LNCAP (cell line): Measurements from ENCODE around the gene EBF3.

Experiments
- TF ChIP-seq, protein P1 (sequence below): fragments of 450-650 bp; IDR thresholded peaks from 2 replicates; pipeline ENCODE4 v1.5.1; 2017; ENCODE audit warnings: mild to moderate bottlenecking

The EBF3 gene

DNA sequence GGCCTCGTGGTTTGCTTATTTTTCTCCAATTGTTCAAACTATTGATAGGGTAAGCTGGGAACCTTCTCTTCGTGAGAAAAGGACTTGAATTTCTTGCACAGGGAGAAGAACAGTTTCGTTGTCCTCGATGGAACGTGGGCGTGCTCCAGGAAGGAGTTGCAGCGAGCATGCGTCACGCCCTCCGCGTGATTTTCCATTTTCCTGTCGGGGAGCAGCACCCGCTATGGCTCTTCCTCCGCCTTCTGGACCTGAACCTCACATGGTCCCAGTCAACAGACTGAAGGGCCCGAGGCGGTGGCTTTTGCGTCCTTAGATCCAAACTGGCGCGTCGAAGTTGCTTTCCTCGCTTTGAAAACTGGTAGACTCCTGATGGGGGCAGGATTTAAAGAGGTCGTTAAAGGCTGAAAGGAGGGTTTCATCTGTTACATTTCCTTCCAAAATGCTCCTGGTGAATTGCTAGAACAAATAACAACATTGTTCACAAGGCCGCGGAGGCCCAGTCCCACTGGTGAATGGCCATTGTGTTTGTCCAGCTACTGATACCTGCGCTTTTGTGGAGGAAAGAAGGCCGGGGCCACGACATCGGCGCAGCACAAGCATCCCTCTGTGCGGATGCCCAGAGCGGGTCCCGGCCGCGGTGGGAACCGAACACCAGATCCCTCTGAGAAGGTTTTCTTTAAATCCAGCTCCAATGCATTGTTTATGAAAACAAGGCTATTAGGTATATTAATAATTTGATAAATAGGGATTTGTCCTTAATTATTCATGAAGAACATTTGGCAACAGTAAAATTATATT lies 75.9 kb downstream of the EBF3 start:
- TF ChIP-seq, protein P1, sequence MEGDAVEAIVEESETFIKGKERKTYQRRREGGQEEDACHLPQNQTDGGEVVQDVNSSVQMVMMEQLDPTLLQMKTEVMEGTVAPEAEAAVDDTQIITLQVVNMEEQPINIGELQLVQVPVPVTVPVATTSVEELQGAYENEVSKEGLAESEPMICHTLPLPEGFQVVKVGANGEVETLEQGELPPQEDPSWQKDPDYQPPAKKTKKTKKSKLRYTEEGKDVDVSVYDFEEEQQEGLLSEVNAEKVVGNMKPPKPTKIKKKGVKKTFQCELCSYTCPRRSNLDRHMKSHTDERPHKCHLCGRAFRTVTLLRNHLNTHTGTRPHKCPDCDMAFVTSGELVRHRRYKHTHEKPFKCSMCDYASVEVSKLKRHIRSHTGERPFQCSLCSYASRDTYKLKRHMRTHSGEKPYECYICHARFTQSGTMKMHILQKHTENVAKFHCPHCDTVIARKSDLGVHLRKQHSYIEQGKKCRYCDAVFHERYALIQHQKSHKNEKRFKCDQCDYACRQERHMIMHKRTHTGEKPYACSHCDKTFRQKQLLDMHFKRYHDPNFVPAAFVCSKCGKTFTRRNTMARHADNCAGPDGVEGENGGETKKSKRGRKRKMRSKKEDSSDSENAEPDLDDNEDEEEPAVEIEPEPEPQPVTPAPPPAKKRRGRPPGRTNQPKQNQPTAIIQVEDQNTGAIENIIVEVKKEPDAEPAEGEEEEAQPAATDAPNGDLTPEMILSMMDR, result no peak

- TF ChIP-seq, protein P1, result no peak
Observed at GRCh38 chr10:129887381-129887905, 76.6 kb downstream of the EBF3 start.

DNA sequence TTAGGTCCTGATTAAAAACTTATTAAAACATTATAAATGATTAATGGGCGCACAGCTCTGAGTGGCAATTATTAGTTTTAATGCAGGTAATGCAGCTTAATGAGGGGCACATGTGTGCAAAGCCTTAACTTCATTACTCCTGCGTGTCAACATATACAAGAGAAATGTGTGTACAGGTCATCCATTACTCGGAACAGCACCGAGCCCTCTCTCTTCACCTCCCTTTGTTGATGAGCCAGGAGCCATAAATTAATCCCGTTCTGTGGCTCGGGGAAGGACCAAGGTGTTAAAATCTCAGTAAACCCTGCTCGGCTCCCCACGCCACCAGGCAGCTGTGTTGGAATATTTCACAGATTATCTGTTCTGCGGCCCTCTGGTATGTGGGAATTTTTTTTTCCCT lies 77.8 kb downstream of the EBF3 start:
- TF ChIP-seq, protein P1, result no peak

DNA sequence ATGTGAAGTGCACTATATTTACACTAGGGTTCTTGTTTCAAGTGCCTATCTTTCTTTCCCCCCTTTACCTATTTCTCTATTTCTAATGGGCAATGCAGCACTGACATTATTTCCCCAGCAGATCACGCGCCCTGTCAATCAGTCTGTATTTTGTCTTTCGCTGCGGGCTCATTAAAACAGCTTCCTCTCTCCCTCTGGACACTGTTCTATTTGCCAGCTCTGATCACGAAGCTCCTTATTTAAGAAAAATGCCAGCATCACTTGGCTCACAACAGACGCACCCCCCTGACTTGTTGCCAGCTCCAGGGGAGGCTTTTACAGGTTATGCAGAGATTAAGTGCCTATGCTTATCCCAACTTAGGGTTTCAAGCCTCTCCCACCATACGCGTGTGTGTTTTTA lies 78.5 kb downstream of the EBF3 start:
- TF ChIP-seq, protein P1, result no peak

DNA sequence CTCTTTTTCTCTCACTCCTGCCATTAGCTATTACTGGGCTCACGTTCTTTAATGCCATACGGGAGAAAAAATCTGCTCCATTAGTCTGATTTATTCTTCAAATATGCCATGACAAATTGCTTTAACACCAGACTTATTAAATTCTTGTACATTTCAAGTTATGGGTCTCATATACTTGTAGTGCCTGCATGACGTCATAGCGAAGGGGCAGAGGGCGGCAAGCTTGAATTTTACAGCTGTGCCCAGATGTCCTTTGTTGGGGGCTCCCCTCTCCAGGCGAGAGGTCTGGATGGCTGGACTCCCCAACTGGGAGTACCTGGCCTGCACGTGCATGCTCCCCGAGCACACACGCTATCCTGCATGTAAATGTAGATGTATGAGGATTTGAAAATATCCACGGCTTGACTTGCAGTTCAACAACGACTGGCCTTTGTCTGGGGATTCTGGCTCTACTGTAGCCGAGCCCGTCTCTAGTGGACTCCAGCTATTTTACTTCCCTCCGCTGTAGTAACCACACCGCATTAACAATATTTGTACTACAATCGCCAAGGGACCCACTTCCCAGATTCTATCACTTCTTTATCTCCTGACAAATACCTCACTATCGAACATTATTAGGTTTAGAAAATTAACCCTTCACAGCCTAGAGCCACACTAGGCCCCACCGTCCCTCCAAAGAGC lies 79.5 kb downstream of the EBF3 start:
- TF ChIP-seq, protein P1, result no peak

DNA sequence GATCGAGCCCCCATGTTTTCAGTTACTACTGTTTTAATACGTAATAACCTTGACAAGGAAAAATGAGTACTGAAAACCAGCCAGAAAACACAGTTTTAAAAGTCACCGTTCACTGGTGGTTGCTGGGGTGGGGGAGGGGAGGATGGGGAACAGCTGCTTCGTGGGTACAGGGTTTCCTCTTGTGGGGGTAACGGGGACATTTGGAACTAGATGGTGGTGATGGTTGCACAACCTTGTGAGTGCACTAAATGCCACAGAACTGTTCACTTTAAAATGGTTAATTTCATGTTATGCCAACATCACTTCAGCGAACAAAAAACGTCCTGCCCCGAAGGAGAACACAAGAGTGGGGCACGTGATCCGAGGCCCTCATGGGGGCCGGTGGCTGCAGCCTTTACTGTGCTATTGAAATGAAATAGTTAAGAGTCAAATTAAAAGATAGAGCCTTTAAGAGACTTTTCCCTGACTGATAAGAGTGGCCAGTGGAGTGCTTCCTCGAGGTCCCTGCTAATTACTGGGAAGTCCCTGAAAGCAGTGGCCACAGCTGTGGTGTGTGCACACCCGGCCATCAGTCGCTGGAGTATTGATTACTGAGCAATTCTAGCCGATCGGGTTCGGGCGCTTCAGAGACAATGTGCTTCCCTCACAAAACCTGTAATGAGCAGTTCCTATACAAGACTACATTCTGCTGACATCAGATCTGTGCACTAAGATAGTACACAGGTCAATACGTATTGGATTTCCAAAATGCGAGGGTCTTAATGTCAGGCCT lies 80.3 kb downstream of the EBF3 start:
- TF ChIP-seq, protein P1, result no peak

- TF ChIP-seq, protein P1, result no peak
Observed at GRCh38 chr10:129883029-129883428, 81.0 kb downstream of the EBF3 start.
